HG03439 (cell line): ENCODE measurements around the gene HOXC6.

Experiments used
- ATAC-seq: cut with Tn5 transposase; IDR thresholded peaks from one replicate; pipeline ENCODE4 v1.9.1; 2021; ENCODE audit warnings: mild to moderate bottlenecking, moderate library complexity; ENCODE audit not compliant: unreplicated experiment

Gene HOXC6

DNA sequence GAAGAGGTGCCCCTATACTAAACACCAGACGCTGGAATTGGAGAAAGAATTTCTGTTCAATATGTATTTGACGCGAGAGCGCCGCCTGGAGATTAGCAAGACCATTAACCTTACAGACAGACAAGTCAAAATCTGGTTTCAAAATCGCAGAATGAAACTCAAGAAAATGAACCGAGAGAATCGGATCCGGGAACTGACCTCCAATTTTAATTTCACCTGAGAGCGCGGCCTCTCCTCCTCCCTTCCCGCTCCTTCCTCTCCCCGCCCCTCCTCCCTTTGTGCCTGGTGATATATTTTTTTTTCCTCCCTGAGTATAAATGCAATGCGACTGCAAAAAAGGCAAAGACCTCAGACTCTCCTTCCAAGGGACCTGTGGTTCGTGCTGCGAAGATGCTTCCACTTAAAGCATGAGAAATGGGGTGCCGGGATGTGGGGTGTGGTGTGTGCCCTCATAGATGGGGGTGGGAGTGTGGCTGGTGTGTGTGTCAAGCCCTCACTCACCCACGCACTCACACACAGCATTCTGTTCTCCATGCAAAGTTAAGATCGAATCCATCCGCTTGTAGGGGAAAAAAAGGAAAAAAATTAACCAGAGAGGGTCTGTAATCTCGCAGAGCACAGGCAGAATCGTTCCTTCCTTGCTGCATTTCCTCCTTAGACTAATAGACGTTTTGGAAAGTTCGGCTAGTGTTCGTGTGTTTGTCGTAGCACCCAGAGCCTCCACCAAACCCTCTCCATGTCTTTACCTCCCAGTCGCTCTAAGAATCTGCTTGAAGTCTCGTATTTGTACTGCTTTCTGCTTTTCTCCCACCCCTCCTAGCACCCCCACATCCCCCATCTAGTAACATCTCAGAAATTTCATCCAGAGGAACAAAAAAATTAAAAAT, 38.8 kb upstream of the HOXC6 start:
- ATAC-seq = no peak

DNA sequence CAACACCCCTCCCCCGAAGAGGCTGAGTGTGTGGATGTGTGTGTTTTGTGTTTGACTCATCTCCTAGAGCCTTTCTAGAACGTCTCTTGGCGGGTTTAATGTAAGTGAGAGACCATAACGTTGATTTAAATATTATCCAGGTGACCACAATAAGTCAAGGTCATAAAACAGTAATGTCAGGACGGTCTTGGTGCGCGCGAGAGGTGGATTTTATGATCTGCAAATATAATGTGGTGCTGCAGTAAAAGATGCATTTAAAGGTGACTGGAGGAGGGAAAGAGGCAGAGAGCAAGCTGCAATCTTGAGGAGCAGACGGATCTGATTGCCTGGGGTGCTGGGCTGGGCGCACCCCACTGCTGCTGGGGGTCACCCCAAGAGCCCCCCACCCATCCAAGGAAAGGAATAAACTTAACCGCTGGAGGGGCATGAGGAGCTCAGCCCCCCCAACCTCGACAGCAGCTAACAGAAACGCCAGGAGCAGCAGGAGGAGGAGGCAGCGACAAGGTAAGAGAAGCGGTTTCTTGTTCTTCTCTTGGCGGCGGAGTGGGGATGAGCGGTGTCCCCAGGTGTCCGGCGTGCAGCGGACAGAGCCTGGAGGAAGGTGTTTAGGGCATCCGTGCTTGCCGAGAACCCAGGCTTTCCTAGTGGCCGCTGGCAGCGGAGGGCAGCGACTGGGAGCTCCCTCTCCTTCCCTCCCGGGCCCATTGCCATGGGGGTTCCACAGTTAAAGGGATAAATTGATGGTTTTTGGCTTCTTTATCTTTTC, 37.7 kb upstream of the HOXC6 start:
- no peak for ATAC-seq

DNA sequence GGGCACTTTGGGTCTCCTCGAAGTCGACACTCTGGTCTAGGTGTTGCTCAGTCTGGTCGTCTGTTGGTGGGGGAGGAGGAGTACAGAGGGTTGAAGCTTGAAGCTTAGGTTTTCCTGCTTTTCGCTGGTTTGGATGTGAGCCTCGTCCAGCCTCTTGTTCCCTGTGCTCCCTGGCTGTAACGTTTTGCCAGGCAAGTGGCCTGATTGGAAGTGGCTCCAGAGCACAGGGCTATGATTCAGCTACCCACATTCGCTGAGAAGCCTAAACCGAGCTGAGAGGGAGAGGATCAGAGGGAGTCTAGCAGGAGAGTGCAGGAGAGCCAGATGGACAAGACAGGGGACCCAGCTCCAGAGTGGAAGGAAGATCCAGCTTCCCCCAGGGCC, 37.2 kb upstream of the HOXC6 start:
- ATAC-seq = no peak

DNA sequence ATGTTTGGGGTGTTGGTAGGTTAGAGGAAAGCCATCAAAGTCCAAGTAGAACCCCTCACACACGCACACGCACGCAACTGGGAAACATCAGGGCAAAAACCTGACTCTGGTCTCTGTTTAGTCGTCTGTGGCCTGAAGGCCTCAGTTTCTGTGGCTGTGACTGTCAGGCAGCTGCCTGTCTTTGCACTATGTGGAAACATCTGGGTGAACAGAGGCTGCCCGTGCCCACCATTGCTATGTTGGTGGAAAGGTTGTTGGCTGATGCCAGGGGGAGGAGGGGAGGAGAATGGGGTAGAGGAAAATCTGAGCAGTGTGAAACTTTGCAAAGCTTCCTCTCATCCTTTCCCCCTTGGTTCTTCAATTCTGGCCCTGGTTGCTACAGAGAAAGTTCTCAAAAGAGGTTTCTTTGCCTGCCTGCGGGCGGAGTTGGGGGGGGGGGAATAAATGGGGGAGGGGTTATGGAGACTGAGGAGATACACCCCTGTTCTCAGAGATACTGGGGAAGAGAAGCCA, 35.8 kb upstream of the HOXC6 start:
- ATAC-seq = no peak

DNA sequence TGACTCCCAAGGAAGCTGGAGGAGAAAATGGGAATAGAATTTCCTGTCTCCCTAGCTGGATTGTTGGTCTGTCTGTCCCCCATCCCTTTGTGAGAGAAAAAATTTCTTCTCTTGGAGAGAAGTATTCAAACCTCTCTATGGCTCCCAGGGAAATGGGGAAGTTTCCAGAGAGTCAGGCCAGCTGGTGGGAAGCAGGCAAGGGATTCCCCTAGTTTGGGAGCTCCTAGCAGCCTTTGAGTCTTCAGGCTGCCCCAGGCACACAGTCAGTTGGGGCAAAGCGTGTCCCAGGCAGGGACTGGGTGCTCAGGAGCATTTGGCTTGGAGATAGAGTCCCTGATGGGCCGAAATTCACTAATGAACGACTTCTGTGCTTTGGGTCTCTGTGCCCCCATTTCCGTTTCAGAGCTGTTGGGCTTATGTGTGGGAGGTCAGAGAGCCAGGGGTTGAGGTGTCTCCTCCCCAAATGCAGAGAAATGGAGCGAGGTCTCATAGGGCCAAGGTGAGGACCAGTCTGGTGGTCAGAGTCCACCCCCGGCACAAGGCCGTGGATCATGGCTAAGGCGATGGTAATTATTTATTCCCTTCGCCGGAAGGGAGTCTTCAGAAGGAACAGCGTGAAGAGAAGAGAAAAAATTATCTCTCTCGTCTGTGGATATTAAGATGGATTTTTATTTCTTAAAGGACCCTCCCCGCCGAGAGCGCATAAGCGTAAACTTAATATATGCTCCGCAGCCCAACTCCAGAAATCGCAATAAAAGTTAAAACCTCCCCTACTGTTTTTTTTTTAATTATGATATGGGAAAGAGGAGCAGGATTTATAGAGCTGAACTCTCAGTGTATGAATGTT, 34.9 kb upstream of the HOXC6 start:
- no peak for ATAC-seq

DNA sequence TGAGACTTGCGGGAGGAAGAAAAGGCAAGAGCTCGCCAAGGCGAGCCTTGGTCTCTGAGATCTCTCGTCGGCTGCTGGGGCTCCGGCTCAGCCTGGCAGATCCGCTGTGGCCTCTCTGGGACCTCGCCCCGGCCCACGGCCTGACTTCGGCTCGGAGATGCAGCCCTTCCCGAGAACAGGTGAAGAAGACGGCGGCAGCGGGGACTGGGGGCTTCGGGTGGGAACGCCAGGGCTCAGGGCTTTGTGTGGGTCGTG, 34.3 kb upstream of the HOXC6 start:
- no peak for ATAC-seq

DNA sequence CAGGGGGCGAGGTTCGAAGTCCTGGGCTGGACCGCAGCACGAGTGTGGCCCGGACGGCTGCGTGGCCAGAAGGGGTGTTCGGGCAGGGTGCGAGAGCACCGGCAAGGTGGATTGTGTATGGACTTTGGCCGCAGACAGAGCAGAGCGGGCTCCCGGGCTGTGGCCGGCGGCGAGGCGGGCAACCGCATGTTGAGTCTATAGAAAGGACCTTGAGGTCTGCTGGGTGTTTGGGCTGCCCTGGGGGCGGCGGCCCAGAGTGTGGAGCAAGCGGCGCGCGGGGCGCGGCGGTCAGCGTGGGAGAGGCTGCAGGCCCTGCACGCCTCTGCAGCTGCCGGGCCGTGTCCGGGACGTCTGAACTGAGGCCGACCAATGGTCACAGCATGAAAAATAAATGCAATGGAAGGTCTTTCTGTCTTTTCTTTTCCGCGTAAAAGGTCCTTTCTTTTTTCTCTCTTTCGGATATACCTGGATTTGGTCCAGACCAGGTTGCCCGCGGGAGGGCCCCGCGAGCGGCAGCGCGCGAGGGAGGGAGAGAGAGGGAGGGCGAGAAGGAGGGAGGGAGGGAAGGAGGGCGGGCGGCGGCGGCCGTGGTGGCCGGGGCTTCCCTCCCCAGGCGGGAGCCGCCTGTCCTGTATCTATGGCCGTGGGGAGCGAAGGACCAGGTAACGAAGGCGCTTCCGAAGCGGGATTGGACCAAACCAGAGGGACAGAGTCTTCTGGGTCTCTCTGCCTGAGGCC, 33.8 kb upstream of the HOXC6 start:
- no peak for ATAC-seq

DNA sequence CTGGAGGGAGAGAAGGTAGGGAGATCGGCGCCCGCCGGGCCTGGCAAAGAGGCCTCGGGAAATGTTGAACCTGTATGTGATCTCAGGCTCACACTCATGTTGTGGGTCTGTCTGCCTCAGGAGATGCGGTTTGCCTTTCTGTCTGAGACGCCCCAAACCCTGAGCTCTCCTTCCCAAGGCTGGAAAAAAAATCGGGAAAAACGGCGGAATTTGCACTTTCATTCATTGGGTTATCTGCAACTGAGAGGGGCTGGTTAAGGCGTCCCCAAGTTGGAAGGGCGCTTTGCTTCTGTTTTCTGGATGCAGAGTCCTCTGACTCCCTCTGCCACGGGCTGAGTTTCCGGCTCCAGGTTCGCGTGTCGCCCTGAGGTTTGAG, 33.2 kb upstream of the HOXC6 start:
- ATAC-seq = no peak

DNA sequence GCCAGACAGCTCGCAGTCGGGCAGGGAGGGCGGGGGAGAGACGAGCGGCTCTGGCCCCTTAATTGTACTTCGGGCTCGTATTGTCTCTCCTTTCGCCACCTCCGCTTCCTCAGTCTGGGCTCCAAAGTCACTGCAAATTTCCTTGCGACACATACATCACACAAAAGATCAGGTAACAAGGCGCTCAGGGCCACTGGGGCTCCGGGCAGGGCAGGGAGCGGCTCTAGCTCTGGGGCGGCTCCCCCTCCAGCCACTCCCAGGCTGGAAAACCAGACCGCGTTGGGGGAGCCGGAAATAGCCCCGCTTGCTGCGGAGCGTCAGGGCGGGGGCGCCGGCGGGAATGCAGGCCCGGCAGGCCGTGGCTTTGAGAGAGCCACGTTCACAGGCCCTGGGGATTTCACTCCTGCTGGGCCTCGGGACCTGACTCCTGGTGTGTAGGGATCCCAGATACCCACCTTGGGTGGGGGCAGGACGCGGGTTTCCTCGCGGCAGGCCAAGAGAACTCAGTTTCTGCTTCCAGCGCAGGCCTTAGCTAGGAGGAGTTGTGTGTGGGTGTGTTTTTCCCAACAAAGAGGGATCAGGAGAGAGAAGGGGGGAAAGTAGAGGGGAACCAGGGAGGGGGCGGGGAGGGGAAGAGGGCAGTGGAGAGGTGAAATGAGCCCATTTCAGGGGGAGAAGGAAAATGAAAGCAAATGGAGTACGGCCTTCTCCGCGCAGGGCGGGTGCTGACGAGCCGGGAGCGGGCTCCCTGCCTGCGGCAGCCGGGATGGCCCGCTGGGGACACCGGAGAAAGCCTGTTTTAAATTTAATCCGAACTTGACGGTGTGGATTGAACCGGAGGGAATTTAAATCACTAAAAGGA, 32.6 kb upstream of the HOXC6 start:
- ATAC-seq = no peak

DNA sequence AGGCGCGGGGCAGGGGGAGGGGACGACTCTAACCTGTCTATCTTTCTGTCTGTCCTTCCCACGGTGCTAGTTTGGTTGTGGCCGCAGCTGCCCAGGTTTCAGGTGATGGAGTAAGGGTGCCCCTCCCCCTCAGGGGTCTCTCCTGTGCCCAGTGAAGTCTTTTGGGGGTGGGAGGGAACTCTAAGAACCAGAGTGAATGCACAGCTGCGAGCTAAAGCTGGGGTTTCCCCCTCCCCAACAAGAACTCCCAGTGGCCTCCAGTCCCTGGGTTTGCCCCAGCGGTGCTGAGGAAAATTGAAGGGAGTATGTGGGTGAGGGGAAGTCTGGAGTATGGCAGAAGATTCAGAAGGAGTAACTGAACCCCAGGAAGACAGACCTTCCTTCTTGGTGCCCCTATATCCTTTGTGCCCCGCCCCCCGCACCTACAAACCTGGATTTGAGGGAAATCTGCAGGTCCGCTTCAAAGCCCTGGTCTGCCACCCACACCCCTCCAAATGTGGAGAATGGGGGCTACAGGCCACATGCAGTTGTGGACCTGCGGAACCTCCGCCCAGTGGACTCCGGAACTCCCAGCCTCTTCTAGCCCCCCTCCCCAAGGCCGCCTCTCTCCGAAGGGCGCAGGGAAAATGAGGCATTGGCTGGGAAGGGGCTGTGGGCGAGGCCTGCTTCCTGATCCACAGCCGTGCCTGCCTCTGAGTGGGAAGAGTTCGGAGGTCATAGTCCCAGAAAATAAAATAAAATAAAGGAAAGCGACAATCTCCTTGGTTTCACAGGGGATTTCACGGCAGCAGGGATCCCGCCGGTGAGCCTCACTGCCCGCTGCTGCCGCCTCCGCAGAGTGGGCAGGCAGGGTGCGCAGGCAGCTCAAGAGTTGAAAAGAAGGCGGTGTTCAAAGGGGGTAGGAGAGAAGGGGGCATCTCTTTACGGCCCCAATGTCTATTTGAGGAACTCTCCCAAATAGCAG, 31.7 kb upstream of the HOXC6 start:
- no peak for ATAC-seq

DNA sequence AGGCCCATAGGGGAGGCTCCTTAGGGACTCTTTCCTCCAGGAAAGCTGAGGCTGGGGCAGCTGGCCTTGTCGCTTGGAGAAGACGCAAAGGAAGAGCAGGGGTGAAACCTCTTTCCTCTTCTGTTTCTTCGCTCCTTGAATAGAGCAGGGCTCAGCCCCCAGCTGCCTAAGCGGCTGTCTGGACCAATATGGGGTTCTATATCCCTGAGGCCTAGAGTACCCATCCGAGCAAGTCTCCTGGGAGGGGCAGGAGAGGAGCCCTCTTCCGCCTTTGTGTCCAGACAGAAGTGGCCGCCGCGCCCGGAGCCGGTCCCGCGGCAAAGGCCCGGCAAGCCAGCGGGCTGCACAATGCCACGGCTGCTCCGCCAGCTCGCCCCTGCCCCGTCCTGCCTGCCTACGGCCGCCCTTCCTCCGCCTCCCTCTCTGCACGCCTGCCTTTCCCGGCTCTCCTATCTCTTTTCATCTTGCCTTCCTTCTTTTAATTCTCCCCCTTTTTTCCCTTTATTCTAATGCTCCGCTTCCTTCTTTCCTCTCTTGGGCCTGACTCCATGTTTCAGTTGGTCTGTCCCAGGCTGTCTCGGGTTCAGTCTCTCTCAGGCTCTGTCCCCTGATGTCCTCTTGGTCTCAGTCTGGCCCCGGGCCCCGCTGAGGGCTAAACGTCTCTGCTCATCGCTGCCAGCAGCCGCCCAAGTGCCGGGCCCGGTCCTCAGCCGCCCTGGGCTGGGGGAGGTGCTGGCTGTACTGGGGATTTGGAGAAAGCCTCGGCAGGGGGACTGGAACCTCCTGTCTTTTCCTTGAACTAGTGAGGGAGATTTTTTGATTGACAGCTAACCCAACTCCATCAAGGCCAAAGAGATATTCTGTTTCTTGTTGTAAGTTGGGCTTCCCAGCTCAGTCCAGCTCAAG, 30.8 kb upstream of the HOXC6 start:
- ATAC-seq = no peak

DNA sequence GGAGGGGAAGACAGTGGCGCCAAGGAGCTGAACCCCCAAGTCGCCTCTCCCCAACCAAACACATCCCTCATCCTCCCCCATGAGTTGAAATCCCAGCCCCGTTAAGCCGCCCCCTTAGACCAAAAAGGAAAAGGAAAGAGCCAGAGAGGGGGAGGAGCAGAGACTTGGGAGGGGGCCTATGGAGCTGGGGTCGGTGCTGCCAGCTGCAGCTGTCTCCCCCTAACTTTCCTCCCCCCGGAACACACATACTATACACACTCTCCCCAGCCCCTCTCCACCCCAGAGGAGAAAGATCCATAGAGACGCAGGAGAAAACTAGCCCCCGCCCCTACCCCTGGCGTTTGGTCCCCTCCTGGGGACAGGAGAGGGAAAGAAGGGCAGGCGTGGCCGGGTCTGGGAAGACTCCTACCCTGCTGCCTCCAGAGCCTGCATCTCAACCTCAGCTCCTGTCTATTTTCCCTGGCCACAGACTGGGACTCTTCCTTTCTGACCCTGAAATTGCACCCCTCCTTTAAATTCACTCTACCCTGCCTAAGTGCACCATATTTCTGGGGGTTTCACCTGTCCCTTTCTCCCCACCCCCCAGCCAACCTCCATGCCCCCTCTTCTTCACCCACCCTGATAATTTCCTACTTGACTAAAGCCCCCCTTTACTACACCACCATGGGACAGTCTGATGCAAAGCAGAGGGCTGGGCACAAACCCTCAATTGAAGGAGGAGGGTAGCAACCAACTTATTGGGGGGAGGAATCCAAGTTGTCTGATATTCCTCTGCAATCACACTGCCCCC, 29.9 kb upstream of the HOXC6 start:
- no peak for ATAC-seq

DNA sequence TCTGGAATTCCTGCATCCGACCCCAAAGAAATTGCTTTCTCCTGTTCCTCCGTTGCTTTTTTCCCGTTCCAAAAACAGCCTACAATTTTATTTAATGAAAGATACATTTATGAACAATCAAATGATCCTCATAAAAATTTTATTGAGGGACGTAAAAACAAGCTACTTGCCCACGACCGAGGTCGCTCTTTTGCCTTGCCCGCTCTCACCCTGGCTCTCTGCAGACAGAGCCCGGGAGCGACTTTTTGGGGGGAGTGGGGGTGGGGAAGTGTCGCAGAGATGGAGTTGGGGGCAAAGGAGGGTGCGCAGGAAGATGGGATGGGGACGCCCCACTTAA, 29.4 kb upstream of the HOXC6 start:
- ATAC-seq = no peak

DNA sequence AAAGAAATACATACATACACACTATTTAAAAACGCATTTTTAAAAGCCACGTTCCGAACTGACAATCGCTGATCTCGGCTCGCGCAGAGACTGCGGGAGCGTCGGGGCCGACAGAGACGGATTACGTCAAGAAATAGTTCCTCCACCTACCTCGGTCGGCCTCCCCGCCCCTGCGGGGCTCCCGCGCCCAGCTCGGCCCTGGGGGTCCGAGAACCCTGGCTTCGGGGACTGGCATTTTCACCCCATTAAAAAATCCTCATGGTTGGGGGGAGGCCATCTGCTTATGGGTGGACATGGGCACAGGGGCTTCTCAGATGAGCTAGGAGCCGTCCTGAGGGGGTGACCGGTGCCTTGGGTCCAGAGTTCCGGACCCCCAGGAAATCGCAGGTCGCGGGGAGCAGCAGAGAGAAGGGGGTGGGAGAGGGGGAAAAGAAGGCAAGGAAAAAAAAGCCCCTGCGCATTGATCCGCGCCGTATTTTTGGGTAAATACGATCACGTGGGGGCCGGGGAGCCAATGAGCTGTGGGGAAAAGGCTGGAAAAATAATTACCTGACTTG, 28.6 kb upstream of the HOXC6 start:
- no peak for ATAC-seq

DNA sequence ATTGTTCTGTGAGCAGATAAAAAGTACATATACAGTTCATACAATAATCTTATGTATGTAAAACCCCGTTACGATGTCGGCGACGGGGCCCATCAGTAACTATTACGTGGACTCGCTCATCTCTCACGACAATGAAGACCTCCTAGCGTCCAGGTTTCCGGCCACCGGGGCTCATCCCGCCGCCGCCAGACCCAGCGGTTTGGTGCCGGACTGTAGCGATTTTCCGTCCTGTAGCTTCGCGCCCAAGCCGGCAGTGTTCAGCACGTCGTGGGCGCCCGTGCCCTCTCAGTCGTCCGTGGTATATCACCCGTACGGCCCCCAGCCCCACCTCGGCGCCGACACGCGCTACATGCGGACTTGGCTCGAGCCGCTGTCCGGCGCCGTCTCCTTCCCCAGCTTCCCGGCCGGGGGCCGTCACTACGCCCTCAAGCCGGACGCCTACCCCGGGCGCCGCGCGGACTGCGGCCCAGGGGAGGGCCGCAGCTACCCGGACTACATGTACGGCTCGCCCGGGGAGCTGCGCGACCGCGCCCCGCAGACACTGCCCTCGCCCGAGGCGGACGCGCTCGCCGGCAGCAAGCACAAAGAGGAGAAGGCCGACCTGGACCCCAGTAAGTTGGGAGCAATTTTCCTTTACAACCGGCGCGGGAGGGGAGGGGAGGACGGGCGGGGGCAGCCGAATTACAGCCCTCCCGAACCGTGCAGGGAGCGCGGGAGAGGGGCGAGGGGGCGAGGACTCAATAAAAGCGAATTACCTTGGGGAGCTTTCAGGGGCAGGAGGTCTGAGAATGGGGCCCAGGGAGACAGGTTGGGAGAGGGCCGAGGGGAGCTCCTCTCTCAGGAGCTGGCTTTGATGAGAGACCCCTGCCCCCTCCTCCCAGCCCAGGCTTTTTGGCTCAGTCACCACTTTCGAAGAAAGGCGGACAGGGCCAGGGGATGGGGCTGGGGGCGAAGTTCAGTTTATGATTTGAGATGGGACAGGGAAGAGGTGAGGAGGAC, 27.8 kb upstream of the HOXC6 start, which contains the start of gene HOXC9:
TSS of gene HOXC9 (plus strand) at position 46 of the 999 bp plus-strand sequence. CDS start at position 74, 28 bp downstream.
- ATAC-seq = no peak
